IMR-90 (cell line): ENCODE data around the gene DCDC1. TPM values are rescaled to one million over a fixed set of nuclear protein-coding genes. Genes with fewer than 3 reads are reported as not detected.

Source experiments
- ATAC-seq: fragments of 200-7000 bp; cut with Tn5 transposase; 2 replicates; pipeline ENCODE4 v1.9.1; 2020; ENCODE audit warnings: low read depth, mild to moderate bottlenecking, moderate library complexity
- BruUV-seq: library from RNA; stranded (reverse); fragments of 400-500 nt; replicated peaks from 2 replicates; lab custom pipeline; 2021; lab: Mats Ljungman, UMichigan
- CTCF ChIA-PET: fragments of 300-600 bp; formaldehyde crosslinking; extraction: SDS; loops from one replicate; lab custom pipeline; 2021; ENCODE audit warnings: antibody characterized with exemption; lab: Yijun Ruan, JAX
- POLR2A ChIA-PET: fragments of 300-600 bp; sonication (Branson Sonifier 250); formaldehyde crosslinking; loops from one replicate; lab custom pipeline; 2022; ENCODE audit warnings: antibody characterized with exemption; ENCODE audit not compliant: unreplicated experiment; lab: Charles Lee
- DNase-seq: peaks from one replicate; pipeline ENCODE4 v3.0.0; 2013
- H2AFZ ChIP-seq: replicated peaks from 2 replicates; pipeline ENCODE3; 2013; ENCODE audit warnings: low read length, mild to moderate bottlenecking; ENCODE audit not compliant: poor library complexity
- H2AK5ac ChIP-seq: 2 replicates; pipeline ENCODE4 v1.6.1; 2013; ENCODE audit warnings: low read depth, low read length, inconsistent platforms
- H2AK9ac ChIP-seq: replicated peaks from 2 replicates; pipeline ENCODE3; 2013; ENCODE audit warnings: mild to moderate bottlenecking, low read depth, low read length, moderate library complexity; ENCODE audit not compliant: poor library complexity
- H2BK120ac ChIP-seq: 2 replicates; pipeline ENCODE4 v1.6.1; 2013; ENCODE audit warnings: low read depth, low read length, inconsistent platforms
- H2BK15ac ChIP-seq: 3 replicates; pipeline ENCODE4 v1.6.1; 2013; ENCODE audit warnings: low read depth, low read length, inconsistent platforms
- H2BK20ac ChIP-seq: 2 replicates; pipeline ENCODE4 v1.6.1; 2013; ENCODE audit warnings: low read depth, mild to moderate bottlenecking, inconsistent platforms, low read length, moderate library complexity
- H2BK5ac ChIP-seq: 2 replicates; pipeline ENCODE4 v1.6.1; 2013; ENCODE audit warnings: mild to moderate bottlenecking, low read depth, low read length, inconsistent platforms; ENCODE audit not compliant: poor library complexity, severe bottlenecking
- H3K14ac ChIP-seq: replicated peaks from 2 replicates; pipeline ENCODE4 v1.6.1; 2013; ENCODE audit warnings: low read depth, low read length, inconsistent platforms
- H3K18ac ChIP-seq: 2 replicates; pipeline ENCODE4 v1.6.1; 2013; ENCODE audit warnings: low read depth, low read length, control low read depth
- H3K23ac ChIP-seq: 2 replicates; pipeline ENCODE4 v1.6.1; 2013; ENCODE audit warnings: low read depth, low read length, inconsistent platforms
- H3K27ac ChIP-seq: 2 replicates; pipeline ENCODE4 v1.5.1; 2013; ENCODE audit warnings: mild to moderate bottlenecking, control low read depth, low read length; ENCODE audit not compliant: insufficient read depth
- H3K27me3 ChIP-seq: 2 replicates; pipeline ENCODE4 v1.6.1; 2013; ENCODE audit warnings: low read length; ENCODE audit not compliant: control insufficient read depth, insufficient read depth
- H3K36me3 ChIP-seq: 2 replicates; pipeline ENCODE4 v1.6.1; 2013; ENCODE audit warnings: low read length, mixed read lengths; ENCODE audit not compliant: control insufficient read depth, insufficient read depth
- H3K4ac ChIP-seq: 2 replicates; pipeline ENCODE4 v1.6.1; 2013; ENCODE audit warnings: low read depth, low read length, inconsistent platforms
- H3K4me1 ChIP-seq: 2 replicates; pipeline ENCODE4 v1.6.1; 2013; ENCODE audit warnings: low read length, mixed read lengths; ENCODE audit not compliant: control insufficient read depth, insufficient read depth
- H3K4me2 ChIP-seq: 2 replicates; pipeline ENCODE4 v1.6.1; 2013; ENCODE audit warnings: low read depth, mild to moderate bottlenecking, control low read depth, low read length, moderate library complexity
- H3K4me3 ChIP-seq: 2 replicates; pipeline ENCODE4 v1.5.1; 2013; ENCODE audit warnings: low read depth, mild to moderate bottlenecking, control low read depth, low read length, moderate library complexity; ENCODE audit not compliant: insufficient read depth
- H3K56ac ChIP-seq: 2 replicates; pipeline ENCODE4 v1.6.1; 2013; ENCODE audit warnings: low read length, inconsistent platforms; ENCODE audit not compliant: insufficient read depth; ENCODE audit errors: extremely low read depth
- H3K79me1 ChIP-seq, 2 experiments: 2 replicates each; pipeline ENCODE4 v1.6.1; 2013; ENCODE audit warnings: low read length in 2 of 2, inconsistent platforms in 1 of 2, low read depth in 1 of 2
- H3K9ac ChIP-seq: 2 replicates; pipeline ENCODE4 v1.6.1; 2013; ENCODE audit warnings: low read depth, low read length, control low read depth
- H3K9me1 ChIP-seq: 2 replicates; pipeline ENCODE4 v1.6.1; 2013; ENCODE audit warnings: low read length, inconsistent platforms; ENCODE audit not compliant: insufficient read depth
- H3K9me3 ChIP-seq: 2 replicates; pipeline ENCODE4 v1.6.1; 2013; ENCODE audit warnings: low read length; ENCODE audit not compliant: control insufficient read depth, insufficient read depth
- H4K20me1 ChIP-seq: 2 replicates; pipeline ENCODE4 v1.6.1; 2013; ENCODE audit warnings: low read length, inconsistent platforms; ENCODE audit not compliant: insufficient read depth
- H4K5ac ChIP-seq: 2 replicates; pipeline ENCODE4 v1.6.1; 2013; ENCODE audit warnings: mild to moderate bottlenecking, low read depth, low read length, control low read depth
- H4K8ac ChIP-seq, 2 experiments: 2 replicates each; pipeline ENCODE4 v1.6.1; 2013; ENCODE audit warnings: low read depth in 2 of 2, low read length in 2 of 2, control low read depth in 1 of 2, inconsistent platforms in 1 of 2
- H4K91ac ChIP-seq: 2 replicates; pipeline ENCODE4 v1.6.1; 2013; ENCODE audit warnings: low read depth, low read length, inconsistent platforms; ENCODE audit not compliant: insufficient read depth
- CEBPB ChIP-seq: IDR thresholded peaks from 2 replicates; pipeline ENCODE4 v1.6.1; 2012; ENCODE audit warnings: low read depth, low read length, improper control_type of control experiment
- MAFK ChIP-seq: IDR thresholded peaks from 2 replicates; pipeline ENCODE4 v1.6.1; 2012; ENCODE audit warnings: low read depth, low read length, improper control_type of control experiment
- NFE2L2 ChIP-seq: fragments of 150-350 bp; IDR thresholded peaks from 2 replicates; pipeline ENCODE4 v1.6.1; 2016; ENCODE audit warnings: low read depth, mild to moderate bottlenecking, low read length
- USF2 ChIP-seq: fragments of 150-350 bp; IDR thresholded peaks from 2 replicates; pipeline ENCODE4 v1.6.1; 2017; ENCODE audit warnings: mild to moderate bottlenecking, antibody characterized with exemption, low read length, low read depth
- WGBS, 2 experiments: methylation state at CpG; one replicate each; pipeline versions ENCODE4 v1.1.5 to v1.1.7; 2013; ENCODE audit warnings: missing lambda C conversion rate in 2 of 2; ENCODE audit not compliant: insufficient read length in 1 of 2; ENCODE audit errors: extremely low coverage in 2 of 2; 5-methylcytosine and 5-hydroxymethylcytosine counted together
- dilution Hi-C: fragments of 300-500 bp; cut with HindIII; formaldehyde crosslinking; loops from one replicate; pipeline ENCODE4 v1.14.3; 2018; ENCODE audit warnings: low sequenced_read_pairs; ENCODE audit not compliant: unreplicated experiment
- in situ Hi-C: fragments of 300-500 bp; cut with MboI; formaldehyde crosslinking; loops from 3 replicates; pipeline ENCODE4 v1.14.3; 2019; ENCODE audit warnings: low sequenced_read_pairs, inconsistent platforms, mixed read lengths
- intact Hi-C: fragments of 100-400 bp; cut with micrococcal nuclease; formaldehyde crosslinking; loops from 2 replicates; pipeline ENCODE4 v1.10.0; 2022
- polyA plus RNA-seq, 3 experiments: library from polyadenylated mRNA; depleted of rRNA; stranded (reverse); fragments of >200 nt; gene quantifications; 2 replicates each; pipeline ENCODE4 v1.2.3, GENCODE V29; 2012; ENCODE audit warnings: low replicate concordance in 1 of 3
- total RNA-seq: library from RNA; depleted of rRNA; stranded (reverse); fragments of >200 nt; gene quantifications from 2 replicates; pipeline ENCODE4 v1.2.3, GENCODE V29; 2012

DCDC1 gene
- total and polyA plus RNA-seq, 2 of the 4 experiments (the other 2 are of a cell fraction) = not detected

- H4K8ac ChIP-seq = no peak overlapping the region
- H3K4me3 ChIP-seq = no peak overlapping the region
- no peaks in the 10 kb centered on the region for H3K36me3 ChIP-seq
- H2BK5ac ChIP-seq = no peak overlapping the region
- intact Hi-C loops = no loop called here
- in situ Hi-C loops = no loop called here
- H2AK9ac ChIP-seq = no peak overlapping the region
- no peak overlapping the region for H3K18ac ChIP-seq
- H3K9me1 ChIP-seq = no peaks in the 10 kb centered on the region
- ATAC-seq (no peak), DNase-seq (no peak)
- WGBS, 2 experiments = no CpG with 5 or more reads among the region's 3 CpGs
- H3K4ac ChIP-seq = no peak overlapping the region
- H3K79me1 ChIP-seq = no peaks in the 10 kb centered on the region
- H3K4me2 ChIP-seq = no peak overlapping the region
- no peak overlapping the region for H3K27ac ChIP-seq
- TF ChIP-seq CEBPB (no peak), NFE2L2 (no peak), USF2 (no peak), MAFK (no peak)
- no peak overlapping the region for H2BK120ac ChIP-seq
- H4K91ac ChIP-seq = no peak overlapping the region
- H4K20me1 ChIP-seq = no peaks in the 10 kb centered on the region
- no peak overlapping the region for H4K5ac ChIP-seq
- no peak overlapping the region for H3K14ac ChIP-seq
- no peaks in the 10 kb centered on the region for H3K27me3 ChIP-seq
- no peak overlapping the region for H2AK5ac ChIP-seq
- H3K9ac ChIP-seq = no peak overlapping the region
- H3K9me3 ChIP-seq = no peaks in the 10 kb centered on the region
- H3K23ac ChIP-seq = no peak overlapping the region
- H3K4me1 ChIP-seq = no peaks in the 10 kb centered on the region
- H2AFZ ChIP-seq = no peak overlapping the region
- dilution Hi-C loops = no loop called here
- BruUV-seq = no TSS peak
- no peak overlapping the region for H3K56ac ChIP-seq
- CTCF ChIA-PET = interaction anchor here (1.1 kb wide), 1 partner anchor 514 kb away, joined by 6 read pairs; no protein-coding TSS in a partner anchor
- POLR2A ChIA-PET = interaction anchor here (0.6 kb wide), 1 partner anchor 516 kb away, joined by 3 read pairs; no protein-coding TSS in a partner anchor
- no peak overlapping the region for H2BK15ac ChIP-seq
- H2BK20ac ChIP-seq = no peak overlapping the region
Observed at GRCh38 chr11:30859669-30860068, 509.9 kb downstream of the DCDC1 start.
